Ishikawa (cell line): Measurements from ENCODE around the gene RASD1.

Experiments
- CEBPB ChIP-seq: IDR thresholded peaks from 2 replicates; pipeline ENCODE4 v1.6.1; 2012
- CREB1 ChIP-seq: IDR thresholded peaks from 2 replicates; pipeline ENCODE4 v1.6.1; 2012; ENCODE audit warnings: low read depth
- EGR1 ChIP-seq: IDR thresholded peaks from 2 replicates; pipeline ENCODE4 v1.6.1; 2012
- EP300 ChIP-seq: IDR thresholded peaks from 2 replicates; pipeline ENCODE4 v1.6.1; 2012; ENCODE audit warnings: borderline replicate concordance
- FOXM1 ChIP-seq: IDR thresholded peaks from 2 replicates; pipeline ENCODE4 v1.6.1; 2012; ENCODE audit warnings: low read depth, borderline replicate concordance
- MAX ChIP-seq: IDR thresholded peaks from 2 replicates; pipeline ENCODE4 v1.6.1; 2012
- NFIC ChIP-seq: IDR thresholded peaks from 2 replicates; pipeline ENCODE4 v1.6.1; 2012
- RAD21 ChIP-seq: IDR thresholded peaks from 2 replicates; pipeline ENCODE4 v1.6.1; 2012; ENCODE audit warnings: low read depth
- TAF1 ChIP-seq: IDR thresholded peaks from 2 replicates; pipeline ENCODE4 v1.6.1; 2012; ENCODE audit warnings: low read depth, mild to moderate bottlenecking
- TCF12 ChIP-seq: IDR thresholded peaks from 2 replicates; pipeline ENCODE4 v1.6.1; 2012; ENCODE audit warnings: low read depth
- TEAD4 ChIP-seq: IDR thresholded peaks from 2 replicates; pipeline ENCODE4 v1.6.1; 2012
- USF1 ChIP-seq: IDR thresholded peaks from 2 replicates; pipeline ENCODE4 v1.6.1; 2012
- YY1 ChIP-seq: IDR thresholded peaks from 2 replicates; pipeline ENCODE4 v1.6.1; 2012; ENCODE audit warnings: low read depth
- ZBTB7A ChIP-seq: IDR thresholded peaks from 2 replicates; pipeline ENCODE4 v1.6.1; 2012; ENCODE audit warnings: low read depth
- TF ChIP-seq, protein P1 (sequence below): IDR thresholded peaks from 2 replicates; pipeline ENCODE4 v1.6.1; 2012; ENCODE audit warnings: low read depth, mild to moderate bottlenecking

The RASD1 gene

GRCh38 chr17:17520599-17521232 is 24.5 kb upstream of the RASD1 start:
- no peak for TF ChIP-seq USF1
- TF ChIP-seq FOXM1 = no peak
- TF ChIP-seq CEBPB = no peak
- TF ChIP-seq EP300 = no peak

- TF ChIP-seq CREB1 (no peak), FOXM1 (no peak), USF1 (no peak), MAX (no peak), EP300 (no peak), YY1 (no peak), TAF1 (no peak), RAD21 (no peak), ZBTB7A (no peak), CEBPB (no peak), TCF12 (no peak), EGR1 (no peak)
Measured at GRCh38 chr17:17519886-17520285, 23.7 kb upstream of the RASD1 start.

DNA sequence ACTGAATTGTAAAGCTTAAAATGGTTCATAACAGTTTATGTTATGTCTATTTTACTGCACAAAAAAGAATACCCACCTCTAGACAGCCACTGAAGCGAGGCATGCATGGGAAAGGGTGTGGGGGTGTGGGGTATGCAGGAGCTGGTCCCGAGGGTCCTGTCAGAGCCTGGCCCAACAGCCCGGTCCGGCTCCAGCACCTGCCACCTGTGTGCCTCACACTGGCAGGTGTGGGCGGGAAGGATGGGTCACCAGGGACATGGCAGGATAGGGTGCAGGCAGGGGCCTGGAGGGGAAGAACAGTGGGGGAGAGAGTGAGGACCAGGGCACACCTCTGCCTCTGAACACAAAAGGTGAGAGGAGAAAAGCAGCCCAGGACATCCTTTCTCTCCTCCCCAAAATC is 22.8 kb upstream of the RASD1 start:
- TF ChIP-seq TCF12 (no peak), MAX (no peak), FOXM1 (no peak), YY1 (no peak), TEAD4 (no peak), RAD21 (no peak), EGR1 (no peak), CEBPB (no peak), EP300 (no peak), TAF1 (no peak), CREB1 (no peak), NFIC (no peak), ZBTB7A (no peak), USF1 (no peak)
- TF ChIP-seq, protein P1, sequence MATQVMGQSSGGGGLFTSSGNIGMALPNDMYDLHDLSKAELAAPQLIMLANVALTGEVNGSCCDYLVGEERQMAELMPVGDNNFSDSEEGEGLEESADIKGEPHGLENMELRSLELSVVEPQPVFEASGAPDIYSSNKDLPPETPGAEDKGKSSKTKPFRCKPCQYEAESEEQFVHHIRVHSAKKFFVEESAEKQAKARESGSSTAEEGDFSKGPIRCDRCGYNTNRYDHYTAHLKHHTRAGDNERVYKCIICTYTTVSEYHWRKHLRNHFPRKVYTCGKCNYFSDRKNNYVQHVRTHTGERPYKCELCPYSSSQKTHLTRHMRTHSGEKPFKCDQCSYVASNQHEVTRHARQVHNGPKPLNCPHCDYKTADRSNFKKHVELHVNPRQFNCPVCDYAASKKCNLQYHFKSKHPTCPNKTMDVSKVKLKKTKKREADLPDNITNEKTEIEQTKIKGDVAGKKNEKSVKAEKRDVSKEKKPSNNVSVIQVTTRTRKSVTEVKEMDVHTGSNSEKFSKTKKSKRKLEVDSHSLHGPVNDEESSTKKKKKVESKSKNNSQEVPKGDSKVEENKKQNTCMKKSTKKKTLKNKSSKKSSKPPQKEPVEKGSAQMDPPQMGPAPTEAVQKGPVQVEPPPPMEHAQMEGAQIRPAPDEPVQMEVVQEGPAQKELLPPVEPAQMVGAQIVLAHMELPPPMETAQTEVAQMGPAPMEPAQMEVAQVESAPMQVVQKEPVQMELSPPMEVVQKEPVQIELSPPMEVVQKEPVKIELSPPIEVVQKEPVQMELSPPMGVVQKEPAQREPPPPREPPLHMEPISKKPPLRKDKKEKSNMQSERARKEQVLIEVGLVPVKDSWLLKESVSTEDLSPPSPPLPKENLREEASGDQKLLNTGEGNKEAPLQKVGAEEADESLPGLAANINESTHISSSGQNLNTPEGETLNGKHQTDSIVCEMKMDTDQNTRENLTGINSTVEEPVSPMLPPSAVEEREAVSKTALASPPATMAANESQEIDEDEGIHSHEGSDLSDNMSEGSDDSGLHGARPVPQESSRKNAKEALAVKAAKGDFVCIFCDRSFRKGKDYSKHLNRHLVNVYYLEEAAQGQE = no peak

DNA sequence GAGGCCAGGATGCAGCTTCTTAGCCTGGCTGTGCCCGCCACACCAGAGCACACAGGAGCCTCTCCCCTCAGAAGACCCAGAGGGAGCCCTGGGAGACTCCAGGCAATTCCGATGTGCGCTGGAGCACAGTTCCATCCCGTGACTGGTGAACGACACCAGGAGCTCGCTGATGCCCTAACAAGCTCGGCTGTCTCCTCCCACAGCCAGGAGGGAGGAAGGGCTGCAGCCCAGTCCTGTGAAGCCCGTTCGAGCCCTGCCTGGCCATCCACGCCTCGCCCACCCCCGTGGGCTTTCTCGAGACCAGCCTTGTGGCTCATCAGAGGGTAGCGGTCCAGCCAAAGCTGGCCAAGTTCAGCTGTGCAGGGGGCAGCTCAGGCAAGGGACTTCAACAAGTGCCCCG is 21.8 kb upstream of the RASD1 start:
- TF ChIP-seq CREB1 (no peak), RAD21 (no peak), CEBPB (no peak), YY1 (no peak), ZBTB7A (no peak), USF1 (no peak), TEAD4 (no peak), MAX (no peak), EP300 (no peak), NFIC (no peak), TCF12 (no peak), TAF1 (no peak)
- TF ChIP-seq, protein P1 = no peak
